GM12878 (cell line): ENCODE results near the gene DNASE1L1. TPM values are rescaled to one million over a fixed set of nuclear protein-coding genes. Genes with fewer than 3 reads are reported as not detected.

Source experiments
- BCL11A ChIP-seq: IDR thresholded peaks from 2 replicates; pipeline ENCODE4 v1.6.1; 2011; ENCODE audit warnings: low read depth, low read length
- BHLHE40 ChIP-seq, 2 experiments: fragments of 450-650 bp in 1 of 2; IDR thresholded peaks; 2 replicates each; pipeline ENCODE4 v1.6.1; 2011 to 2017; ENCODE audit warnings: low read depth in 2 of 2, borderline replicate concordance in 1 of 2, improper control_type of control experiment in 1 of 2, low read length in 1 of 2, mild to moderate bottlenecking in 1 of 2
- CREM ChIP-seq: IDR thresholded peaks from 2 replicates; pipeline ENCODE4 v1.6.1; 2014; ENCODE audit warnings: antibody characterized with exemption, low read depth
- FOS ChIP-seq: IDR thresholded peaks from 3 replicates; pipeline ENCODE4 v1.6.1; 2011; ENCODE audit warnings: borderline replicate concordance; ENCODE audit not compliant: insufficient read length; ENCODE audit errors: extremely low read depth
- HCFC1 ChIP-seq: fragments of 150-350 bp; IDR thresholded peaks from 2 replicates; pipeline ENCODE4 v1.6.1; 2014; ENCODE audit warnings: low read length
- HDAC2 ChIP-seq: fragments of 200-600 bp; sonication (generic); IDR thresholded peaks from 2 replicates; pipeline ENCODE4 v1.6.1; 2017
- IKZF1 ChIP-seq: fragments of 450-650 bp; conservative IDR thresholded peaks from 2 replicates; pipeline ENCODE4 v1.6.1; 2017; ENCODE audit warnings: antibody characterized with exemption, mild to moderate bottlenecking
- IKZF2 ChIP-seq, 2 experiments: fragments of 450-650 bp; IDR thresholded peaks; 2 replicates each; pipeline ENCODE4 v1.6.1; 2017; ENCODE audit warnings: mild to moderate bottlenecking in 2 of 2, moderate library complexity in 2 of 2
- MTA3 ChIP-seq: IDR thresholded peaks from 2 replicates; pipeline ENCODE4 v1.6.1; 2012; ENCODE audit warnings: low read length, inconsistent platforms, borderline replicate concordance
- MYC ChIP-seq: IDR thresholded peaks from 2 replicates; pipeline ENCODE4 v1.6.1; 2011; ENCODE audit warnings: mild to moderate bottlenecking, low read length, moderate library complexity, inconsistent platforms; ENCODE audit not compliant: insufficient read depth, insufficient replicate concordance, insufficient read length, severe bottlenecking
- NFYA ChIP-seq: IDR thresholded peaks from 2 replicates; pipeline ENCODE4 v1.6.1; 2011; ENCODE audit warnings: low read depth, mild to moderate bottlenecking, low read length, improper control_type of control experiment, borderline replicate concordance
- NFYB ChIP-seq: IDR thresholded peaks from 2 replicates; pipeline ENCODE4 v1.6.1; 2011; ENCODE audit warnings: low read depth, mild to moderate bottlenecking, low read length, improper control_type of control experiment, moderate library complexity; ENCODE audit not compliant: insufficient read depth
- NRF1 ChIP-seq: conservative IDR thresholded peaks from 2 replicates; pipeline ENCODE4 v1.6.1; 2011; ENCODE audit warnings: mild to moderate bottlenecking, low read depth, low read length, improper control_type of control experiment
- POLR2A ChIP-seq: IDR thresholded peaks from 2 replicates; pipeline ENCODE4 v1.6.1; 2011; ENCODE audit warnings: low read depth, mild to moderate bottlenecking, low read length
- POLR2AphosphoS5 ChIP-seq: IDR thresholded peaks from 2 replicates; pipeline ENCODE4 v1.6.1; 2011; ENCODE audit warnings: mild to moderate bottlenecking, low read length, inconsistent platforms
- RFX5 ChIP-seq: IDR thresholded peaks from 2 replicates; pipeline ENCODE4 v1.6.1; 2011; ENCODE audit warnings: low read depth, low read length, improper control_type of control experiment
- RUNX3 ChIP-seq: IDR thresholded peaks from 2 replicates; pipeline ENCODE4 v1.6.1; 2012; ENCODE audit warnings: low read length, inconsistent platforms
- SMARCA5 ChIP-seq: fragments of 450-650 bp; IDR thresholded peaks from 2 replicates; pipeline ENCODE4 v1.6.1; 2017; ENCODE audit warnings: mild to moderate bottlenecking
- SP1 ChIP-seq: IDR thresholded peaks from one replicate; pipeline ENCODE4 v1.6.1; 2011; ENCODE audit warnings: low read depth, low read length
- SREBF2 ChIP-seq: IDR thresholded peaks from 2 replicates; pipeline ENCODE4 v1.6.1; 2012; ENCODE audit warnings: mild to moderate bottlenecking, low read length
- SUPT20H ChIP-seq: IDR thresholded peaks from 2 replicates; pipeline ENCODE4 v1.6.1; 2011; ENCODE audit warnings: low read depth, mild to moderate bottlenecking, low read length, moderate library complexity, borderline replicate concordance; ENCODE audit not compliant: control insufficient read depth
- TAF1 ChIP-seq: IDR thresholded peaks from 2 replicates; pipeline ENCODE4 v1.6.1; 2011; ENCODE audit warnings: mild to moderate bottlenecking, low read depth, low read length, borderline replicate concordance
- YY1 ChIP-seq: IDR thresholded peaks from 2 replicates; pipeline ENCODE4 v1.6.1; 2011; ENCODE audit warnings: low read depth, mild to moderate bottlenecking, low read length
- ZNF24 ChIP-seq: fragments of 450-650 bp; IDR thresholded peaks from 2 replicates; pipeline ENCODE4 v1.6.1; 2017; ENCODE audit warnings: antibody characterized with exemption, mild to moderate bottlenecking
- polyA plus RNA-seq, 11 experiments: library from polyadenylated mRNA; depleted of rRNA in 4 of 11; unstranded in 6 of 11; stranded (reverse) in 5 of 11; fragments of >200 nt; fragmentation: Nextera tagmentation in 4 of 11; fragmentation: Illumina TruSeq in 1 of 11; extraction: Ambion mirVana in 4 of 11; extraction: Trizol in 1 of 11; gene quantifications; 1 replicate in 1 of 11; 2 replicates in 10 of 11; pipeline versions ENCODE4 v1.2.1 to v1.2.3, GENCODE V29; 2011 to 2016; ENCODE audit warnings: inconsistent platforms in 2 of 11, missing spikeins in 2 of 11, low read depth in 1 of 11
- total RNA-seq, 4 experiments: library from RNA; depleted of rRNA in 3 of 4; stranded (reverse); fragments of >200 nt in 3 of 4; fragmentation: Illumina TruSeq in 1 of 4; extraction: Trizol in 1 of 4; gene quantifications; 2 replicates each; pipeline versions ENCODE4 v1.2.1 to v1.2.3, GENCODE V29; 2013 to 2021
- TF ChIP-seq, protein P1 (sequence below): IDR thresholded peaks from 2 replicates; pipeline ENCODE4 v1.6.1; 2011; ENCODE audit warnings: borderline replicate concordance, low read depth, mild to moderate bottlenecking, moderate library complexity, low read length; ENCODE audit not compliant: insufficient read depth, poor library complexity, severe bottlenecking
- TF ChIP-seq, protein P2 (sequence below): fragments of 450-650 bp; IDR thresholded peaks from 2 replicates; pipeline ENCODE4 v1.6.1; 2016; ENCODE audit warnings: mild to moderate bottlenecking
- TF ChIP-seq, protein P3 (sequence below), 3 experiments: IDR thresholded peaks in 2 of 3; conservative IDR thresholded peaks in 1 of 3; 2 replicates each; pipeline ENCODE4 v1.5.1; 2011; ENCODE audit warnings: low read depth in 3 of 3, low read length in 3 of 3, mild to moderate bottlenecking in 3 of 3, control low read depth in 2 of 3, moderate library complexity in 2 of 3, inconsistent platforms in 1 of 3, mixed read lengths in 1 of 3; ENCODE audit not compliant: control insufficient read depth in 2 of 3, insufficient read depth in 1 of 3; ENCODE audit errors: extremely low read depth in 1 of 3

DNASE1L1 gene
- total and polyA plus RNA-seq, 10 of the 15 experiments (the other 5 are each of a cell fraction or from before 2014, with no cell fraction given), result 0.60 to 22.7 (median 6.8) TPM

DNA sequence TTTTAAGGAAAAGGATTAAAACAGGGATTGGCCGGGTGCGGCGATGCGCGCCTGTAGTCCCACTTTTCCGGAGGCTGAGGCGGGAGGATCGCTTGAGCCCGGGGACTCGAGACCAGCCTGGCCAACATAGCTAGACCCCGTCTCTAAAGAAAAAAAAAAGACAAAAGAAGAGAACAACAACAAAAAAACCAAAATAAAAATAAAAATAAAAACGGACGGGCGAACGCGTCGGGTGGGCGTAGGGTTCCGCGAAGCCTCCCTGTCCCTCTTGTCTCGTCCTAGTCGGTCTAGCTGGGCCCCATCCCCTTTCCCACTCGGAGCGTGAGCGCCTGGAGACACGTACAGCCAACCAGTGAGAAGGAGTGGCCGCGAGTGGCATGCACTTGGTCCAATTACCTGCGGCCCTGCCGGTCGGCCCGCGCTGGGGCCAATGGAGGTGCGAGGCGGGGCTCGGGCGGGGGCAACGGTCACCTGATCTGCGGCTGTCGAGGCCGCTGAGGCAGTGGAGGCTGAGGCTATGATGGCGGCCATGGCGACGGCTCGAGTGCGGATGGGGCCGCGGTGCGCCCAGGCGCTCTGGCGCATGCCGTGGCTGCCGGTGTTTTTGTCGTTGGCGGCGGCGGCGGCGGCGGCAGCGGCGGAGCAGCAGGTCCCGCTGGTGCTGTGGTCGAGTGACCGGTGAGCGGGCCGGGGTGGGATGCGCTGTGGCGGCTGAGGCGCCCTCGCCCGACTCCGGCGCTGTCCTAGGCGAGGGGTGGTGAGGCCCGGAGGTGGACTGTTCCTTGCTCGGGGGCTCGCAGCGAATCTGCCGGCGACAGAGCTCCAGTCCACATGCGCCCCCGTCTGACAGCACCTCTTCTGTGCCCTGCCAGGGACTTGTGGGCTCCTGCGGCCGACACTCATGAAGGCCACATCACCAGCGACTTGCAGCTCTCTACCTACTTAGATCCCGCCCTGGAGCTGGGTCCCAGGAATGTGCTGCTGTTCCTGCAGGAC lies 19.4 kb upstream of the DNASE1L1 start, which contains the start of gene ATP6AP1 (continued):
- TF ChIP-seq MYC (no peak), IKZF2 (IDR thresholded peaks at IDR 0.05) (peak in 1 of 2 experiments; percentile 31; a peak in 1 of 4 replicates), BHLHE40 (IDR thresholded peaks at IDR 0.05; ENCODE audit: borderline replicate concordance in 1 of 2, low read depth in 2 of 2, low read length in 1 of 2) (peak; percentile 66 to 93), FOS (peak; percentile 64), POLR2AphosphoS5 (peak; percentile 35; the same call in 1 of the 2 replicates), IKZF1 (peak; percentile 58), SUPT20H (no peak), HCFC1 (no peak; the same call in 1 of the 2 replicates), POLR2A (peak; percentile 87), ZNF24 (no peak), RFX5 (peak; percentile 66; the same call in 1 of the 2 replicates), RUNX3 (peak; percentile 70), CREM (0 out of 2 replicates have a peak, but pooled peaks have one; percentile 40), HDAC2 (no peak), BCL11A (no peak), NFYB (peak; percentile 90), SMARCA5 (peak; percentile 50; the same call in 1 of the 2 replicates), MTA3 (no peak), NRF1 (no peak), SP1 (peak; percentile 97), TAF1 (peak; percentile 46; the same call in 1 of the 2 replicates), NFYA (peak; percentile 27; the same call in 1 of the 2 replicates), YY1 (peak; percentile 95), SREBF2 (no peak)
- TF ChIP-seq, protein P1, sequence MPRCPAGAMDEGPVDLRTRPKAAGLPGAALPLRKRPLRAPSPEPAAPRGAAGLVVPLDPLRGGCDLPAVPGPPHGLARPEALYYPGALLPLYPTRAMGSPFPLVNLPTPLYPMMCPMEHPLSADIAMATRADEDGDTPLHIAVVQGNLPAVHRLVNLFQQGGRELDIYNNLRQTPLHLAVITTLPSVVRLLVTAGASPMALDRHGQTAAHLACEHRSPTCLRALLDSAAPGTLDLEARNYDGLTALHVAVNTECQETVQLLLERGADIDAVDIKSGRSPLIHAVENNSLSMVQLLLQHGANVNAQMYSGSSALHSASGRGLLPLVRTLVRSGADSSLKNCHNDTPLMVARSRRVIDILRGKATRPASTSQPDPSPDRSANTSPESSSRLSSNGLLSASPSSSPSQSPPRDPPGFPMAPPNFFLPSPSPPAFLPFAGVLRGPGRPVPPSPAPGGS, result no peak
- TF ChIP-seq, protein P2, sequence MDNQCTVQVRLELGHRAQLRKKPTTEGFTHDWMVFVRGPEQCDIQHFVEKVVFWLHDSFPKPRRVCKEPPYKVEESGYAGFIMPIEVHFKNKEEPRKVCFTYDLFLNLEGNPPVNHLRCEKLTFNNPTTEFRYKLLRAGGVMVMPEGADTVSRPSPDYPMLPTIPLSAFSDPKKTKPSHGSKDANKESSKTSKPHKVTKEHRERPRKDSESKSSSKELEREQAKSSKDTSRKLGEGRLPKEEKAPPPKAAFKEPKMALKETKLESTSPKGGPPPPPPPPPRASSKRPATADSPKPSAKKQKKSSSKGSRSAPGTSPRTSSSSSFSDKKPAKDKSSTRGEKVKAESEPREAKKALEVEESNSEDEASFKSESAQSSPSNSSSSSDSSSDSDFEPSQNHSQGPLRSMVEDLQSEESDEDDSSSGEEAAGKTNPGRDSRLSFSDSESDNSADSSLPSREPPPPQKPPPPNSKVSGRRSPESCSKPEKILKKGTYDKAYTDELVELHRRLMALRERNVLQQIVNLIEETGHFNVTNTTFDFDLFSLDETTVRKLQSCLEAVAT, result peak; percentile 91
- TF ChIP-seq, protein P3, sequence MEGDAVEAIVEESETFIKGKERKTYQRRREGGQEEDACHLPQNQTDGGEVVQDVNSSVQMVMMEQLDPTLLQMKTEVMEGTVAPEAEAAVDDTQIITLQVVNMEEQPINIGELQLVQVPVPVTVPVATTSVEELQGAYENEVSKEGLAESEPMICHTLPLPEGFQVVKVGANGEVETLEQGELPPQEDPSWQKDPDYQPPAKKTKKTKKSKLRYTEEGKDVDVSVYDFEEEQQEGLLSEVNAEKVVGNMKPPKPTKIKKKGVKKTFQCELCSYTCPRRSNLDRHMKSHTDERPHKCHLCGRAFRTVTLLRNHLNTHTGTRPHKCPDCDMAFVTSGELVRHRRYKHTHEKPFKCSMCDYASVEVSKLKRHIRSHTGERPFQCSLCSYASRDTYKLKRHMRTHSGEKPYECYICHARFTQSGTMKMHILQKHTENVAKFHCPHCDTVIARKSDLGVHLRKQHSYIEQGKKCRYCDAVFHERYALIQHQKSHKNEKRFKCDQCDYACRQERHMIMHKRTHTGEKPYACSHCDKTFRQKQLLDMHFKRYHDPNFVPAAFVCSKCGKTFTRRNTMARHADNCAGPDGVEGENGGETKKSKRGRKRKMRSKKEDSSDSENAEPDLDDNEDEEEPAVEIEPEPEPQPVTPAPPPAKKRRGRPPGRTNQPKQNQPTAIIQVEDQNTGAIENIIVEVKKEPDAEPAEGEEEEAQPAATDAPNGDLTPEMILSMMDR (IDR thresholded peaks at IDR 0.05 in 2 of 3, conservative IDR thresholded peaks at IDR 0.05 in 1 of 3; ENCODE audit: control insufficient read depth in 2 of 3, extremely low read depth in 1 of 3, insufficient read depth in 1 of 3, low read depth in 3 of 3, low read length in 3 of 3), result peak in 1 of 3 experiments; percentile 23; a peak in 2 of 6 replicates
